ENCODE results near the gene PEX14. TPM values are rescaled to one million over a fixed set of nuclear protein-coding genes. Genes with fewer than 3 reads are reported as not detected.
"Not testable (repeated sequence)": the region's sequence is repeated elsewhere in the genome, so short reads cannot be mapped to it uniquely, and the experiment has no call there.

PEX14 gene
- polyA plus RNA-seq, 3 donors: 2.2 to 8.8 (median 2.7) TPM

DNA sequence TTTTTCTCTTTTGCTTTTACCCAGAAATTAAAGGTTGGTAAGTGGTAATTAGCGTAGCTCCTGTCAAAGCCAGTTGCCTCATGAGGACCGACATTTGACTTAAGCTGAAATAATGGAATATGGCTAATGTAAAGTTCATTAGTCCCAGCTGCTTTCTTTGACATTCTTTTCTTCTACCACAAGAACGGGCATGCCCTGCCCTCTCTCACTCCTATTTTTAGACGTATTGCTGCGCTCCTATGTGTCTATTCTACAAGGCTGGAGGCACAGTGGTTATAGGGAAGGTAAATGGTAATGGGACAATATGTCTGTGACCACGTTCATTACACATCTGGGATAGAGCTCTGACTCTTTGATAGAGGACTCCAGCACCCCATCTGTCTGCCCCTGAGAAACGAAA lies 18.1 kb upstream of the PEX14 start:
- Histone ChIP-seq H3K79me2 (ENCODE audit: insufficient read depth, low read length) (no peaks in the 10 kb centered on the region), H3K27ac (ENCODE audit: low read depth in 1 of 2, low read length in 2 of 2) (no peak overlapping the region), H3K4me2 (replicated peaks; ENCODE audit: extremely low read depth, low read length, poor library complexity, severe bottlenecking) (no peak overlapping the region), H4K20me1 (ENCODE audit: insufficient read depth, low read length) (no peaks in the 10 kb centered on the region), H3K9me3 (replicated peaks in 1 of 2; ENCODE audit: control insufficient read depth in 1 of 2, insufficient read depth in 1 of 2, low read length in 2 of 2) (peaks cover 0 to 6% of the 10 kb centered on the region in 2 donors), H3K27me3 (ENCODE audit: control insufficient read depth in 2 of 2, insufficient read depth in 2 of 2, low read length in 2 of 2) (no peaks in the 10 kb centered on the region), H3K9ac (ENCODE audit: insufficient read depth, low read length, poor library complexity, severe bottlenecking) (no peak overlapping the region), H3K36me3 (replicated peaks in 1 of 2; ENCODE audit: control insufficient read depth in 1 of 2, insufficient read depth in 2 of 2, low read length in 2 of 2) (peaks cover 7 to 20% of the 10 kb centered on the region in 2 donors), H3K4me3 (replicated peaks in 1 of 3; ENCODE audit: low read depth in 2 of 3, low read length in 3 of 3) (no peak overlapping the region), H2AFZ (ENCODE audit: insufficient read depth, low read depth, low read length, poor library complexity, severe bottlenecking) (no peak overlapping the region), H3K4me1 (ENCODE audit: control insufficient read depth in 1 of 2, insufficient read depth in 2 of 2, low read length in 2 of 2) (no peaks in the 10 kb centered on the region)
- no CpG with 5 or more reads among the region's 7 CpGs for WGBS (ENCODE audit: insufficient coverage)
- H3K27me3 Mint-ChIP-seq (ENCODE audit: low read depth in 3 of 3): peaks cover 1 to 11% (median 7%) of the 10 kb centered on the region in 3 donors
- no peak overlapping the region for H3K27ac Mint-ChIP-seq
- no peak overlapping the region for H3K4me3 Mint-ChIP-seq
- intact Hi-C loops (cut with micrococcal nuclease): no loop called here
- TF ChIP-seq, protein P1, sequence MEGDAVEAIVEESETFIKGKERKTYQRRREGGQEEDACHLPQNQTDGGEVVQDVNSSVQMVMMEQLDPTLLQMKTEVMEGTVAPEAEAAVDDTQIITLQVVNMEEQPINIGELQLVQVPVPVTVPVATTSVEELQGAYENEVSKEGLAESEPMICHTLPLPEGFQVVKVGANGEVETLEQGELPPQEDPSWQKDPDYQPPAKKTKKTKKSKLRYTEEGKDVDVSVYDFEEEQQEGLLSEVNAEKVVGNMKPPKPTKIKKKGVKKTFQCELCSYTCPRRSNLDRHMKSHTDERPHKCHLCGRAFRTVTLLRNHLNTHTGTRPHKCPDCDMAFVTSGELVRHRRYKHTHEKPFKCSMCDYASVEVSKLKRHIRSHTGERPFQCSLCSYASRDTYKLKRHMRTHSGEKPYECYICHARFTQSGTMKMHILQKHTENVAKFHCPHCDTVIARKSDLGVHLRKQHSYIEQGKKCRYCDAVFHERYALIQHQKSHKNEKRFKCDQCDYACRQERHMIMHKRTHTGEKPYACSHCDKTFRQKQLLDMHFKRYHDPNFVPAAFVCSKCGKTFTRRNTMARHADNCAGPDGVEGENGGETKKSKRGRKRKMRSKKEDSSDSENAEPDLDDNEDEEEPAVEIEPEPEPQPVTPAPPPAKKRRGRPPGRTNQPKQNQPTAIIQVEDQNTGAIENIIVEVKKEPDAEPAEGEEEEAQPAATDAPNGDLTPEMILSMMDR (IDR thresholded peaks at IDR 0.05): no peak
- no peak for DNase-seq
- peaks cover 7% of the 10 kb centered on the region for H3K4me1 Mint-ChIP-seq
- peaks cover 21 to 31% of the 10 kb centered on the region in 2 donors for H3K36me3 Mint-ChIP-seq
- H3K9me3 Mint-ChIP-seq: peaks cover 0 to 9% (median 6%) of the 10 kb centered on the region in 7 donors

GRCh38 chr1:10457462-10457861 lies 17.3 kb upstream of the PEX14 start:
- H3K27ac Mint-ChIP-seq; H3K4me3 ChIP-seq (replicated peaks in 1 of 3; ENCODE audit: low read depth in 2 of 3, low read length in 3 of 3): not testable (repeated sequence)

More at GRCh38 chr1:10457462-10457861, 17.3 kb upstream of the PEX14 start:
- H3K9ac ChIP-seq (ENCODE audit: insufficient read depth, low read length, poor library complexity, severe bottlenecking); H4K20me1 ChIP-seq (ENCODE audit: insufficient read depth, low read length); H3K27ac ChIP-seq (ENCODE audit: low read depth in 1 of 2, low read length in 2 of 2); H2AFZ ChIP-seq (ENCODE audit: insufficient read depth, low read depth, low read length, poor library complexity, severe bottlenecking); H3K4me3 Mint-ChIP-seq; H3K9me3 Mint-ChIP-seq; H3K4me1 ChIP-seq (ENCODE audit: control insufficient read depth in 1 of 2, insufficient read depth in 2 of 2, low read length in 2 of 2); H3K9me3 ChIP-seq (replicated peaks in 1 of 2; ENCODE audit: control insufficient read depth in 1 of 2, insufficient read depth in 1 of 2, low read length in 2 of 2); intact Hi-C loops (cut with micrococcal nuclease); H3K4me1 Mint-ChIP-seq; H3K79me2 ChIP-seq (ENCODE audit: insufficient read depth, low read length); DNase-seq; H3K4me2 ChIP-seq (replicated peaks; ENCODE audit: extremely low read depth, low read length, poor library complexity, severe bottlenecking); H3K27me3 ChIP-seq (ENCODE audit: control insufficient read depth in 2 of 2, insufficient read depth in 2 of 2, low read length in 2 of 2); H3K27me3 Mint-ChIP-seq (ENCODE audit: low read depth in 3 of 3): not testable (repeated sequence)
- H3K36me3 Mint-ChIP-seq: peaks cover 28 to 39% of the 10 kb centered on the region in 2 donors
- peaks cover 12 to 27% of the 10 kb centered on the region in 2 donors for H3K36me3 ChIP-seq (replicated peaks in 1 of 2; ENCODE audit: control insufficient read depth in 1 of 2, insufficient read depth in 2 of 2, low read length in 2 of 2)
- WGBS (ENCODE audit: insufficient coverage): 90% methylated on average over 2 of the region's 7 CpGs

Data from CD14-positive monocyte (primary cell).